SH-SY5Y (cell line): ENCODE results near the gene FCRL3.

Experiments
- GATA2 ChIP-seq: IDR thresholded peaks from 2 replicates; pipeline ENCODE4 v1.6.1; 2011; ENCODE audit warnings: mild to moderate bottlenecking, low read depth, low read length
- GATA3 ChIP-seq: IDR thresholded peaks from 2 replicates; pipeline ENCODE4 v1.6.1; 2011; ENCODE audit warnings: low read depth, mild to moderate bottlenecking, low read length, moderate library complexity

- TF ChIP-seq GATA2 = no peak
- no peak for TF ChIP-seq GATA3
Measured at GRCh38 chr1:157703981-157704380, 3.4 kb upstream of the FCRL3 start.
